Body of pancreas (tissue), 4 donors: ENCODE measurements around the gene PRKAG2.

Experiments used
- POLR2A ChIP-seq, 3 donors: fragments of 450-650 bp; IDR thresholded peaks; one replicate each; pipeline ENCODE4 v1.6.1; 2016; ENCODE audit warnings: antibody characterized with exemption in 3 of 3, mild to moderate bottlenecking in 2 of 3
- TF ChIP-seq, protein P1 (sequence below), 7 experiments: fragments of 450-650 bp in 4 of 7; fragments of 200-600 bp in 3 of 7; sonication (generic) in 3 of 7; IDR thresholded peaks; one replicate each; pipeline ENCODE4 v1.5.1; 2016 to 2019; ENCODE audit warnings: antibody characterized with exemption in 7 of 7

- TF ChIP-seq, protein P1, sequence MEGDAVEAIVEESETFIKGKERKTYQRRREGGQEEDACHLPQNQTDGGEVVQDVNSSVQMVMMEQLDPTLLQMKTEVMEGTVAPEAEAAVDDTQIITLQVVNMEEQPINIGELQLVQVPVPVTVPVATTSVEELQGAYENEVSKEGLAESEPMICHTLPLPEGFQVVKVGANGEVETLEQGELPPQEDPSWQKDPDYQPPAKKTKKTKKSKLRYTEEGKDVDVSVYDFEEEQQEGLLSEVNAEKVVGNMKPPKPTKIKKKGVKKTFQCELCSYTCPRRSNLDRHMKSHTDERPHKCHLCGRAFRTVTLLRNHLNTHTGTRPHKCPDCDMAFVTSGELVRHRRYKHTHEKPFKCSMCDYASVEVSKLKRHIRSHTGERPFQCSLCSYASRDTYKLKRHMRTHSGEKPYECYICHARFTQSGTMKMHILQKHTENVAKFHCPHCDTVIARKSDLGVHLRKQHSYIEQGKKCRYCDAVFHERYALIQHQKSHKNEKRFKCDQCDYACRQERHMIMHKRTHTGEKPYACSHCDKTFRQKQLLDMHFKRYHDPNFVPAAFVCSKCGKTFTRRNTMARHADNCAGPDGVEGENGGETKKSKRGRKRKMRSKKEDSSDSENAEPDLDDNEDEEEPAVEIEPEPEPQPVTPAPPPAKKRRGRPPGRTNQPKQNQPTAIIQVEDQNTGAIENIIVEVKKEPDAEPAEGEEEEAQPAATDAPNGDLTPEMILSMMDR (IDR thresholded peaks at IDR 0.05): no peak
- no peak for TF ChIP-seq POLR2A (IDR thresholded peaks at IDR 0.05)
Measured at GRCh38 chr7:151792636-151793035, 84.3 kb downstream of the PRKAG2 start.
